HepG2 (cell line): ENCODE results near the gene KDELR3. TPM values are rescaled to one million over a fixed set of nuclear protein-coding genes. Genes with fewer than 3 reads are reported as not detected.

Experiments used
- ATAC-seq: fragments of 200-7000 bp; cut with Tn5 transposase; 3 replicates; pipeline ENCODE4 v1.9.1; 2020; ENCODE audit warnings: mild to moderate bottlenecking, moderate library complexity
- BruUV-seq: library from RNA; stranded (reverse); fragments of 400-500 nt; replicated peaks from 2 replicates; lab custom pipeline; 2021; lab: Mats Ljungman, UMichigan
- CTCF ChIA-PET: fragments of 300-600 bp; formaldehyde crosslinking; extraction: SDS; loops from one replicate; lab custom pipeline; 2021; ENCODE audit warnings: low total read pairs, inconsistent platforms, low intra/inter-chr PET ratio; lab: Yijun Ruan, JAX
- POLR2A ChIA-PET: fragments of 350-600 bp; sonication (Branson Sonifier 250); formaldehyde crosslinking; loops from one replicate; lab custom pipeline; 2020; ENCODE audit warnings: antibody characterized with exemption, inconsistent platforms; lab: Yijun Ruan, JAX
- DNase-seq: peaks from one replicate; pipeline ENCODE4 v3.0.0-alpha.2; 2015; ENCODE audit warnings: low spot score
- FAIRE-seq: peaks from 3 replicates; lab custom pipeline; 2011; peaks lifted over from hg19 to GRCh38; lab: Jason Lieb, UNC
- H2AFZ ChIP-seq: one replicate; pipeline ENCODE4 v1.6.1; 2011; ENCODE audit warnings: low read length, inconsistent platforms
- H3K27ac ChIP-seq: fragments of 300-600 bp; 3 replicates; pipeline ENCODE4 v1.8.0; 2011; ENCODE audit warnings: mixed run types, mild to moderate bottlenecking, mixed read lengths, low read length, inconsistent platforms; ENCODE audit not compliant: insufficient read depth; ENCODE audit errors: extremely low read length
- H3K27me3 ChIP-seq, 2 experiments: fragments of 200-600 bp in 1 of 2; 2 replicates in 1 of 2; 3 replicates in 1 of 2; pipeline versions ENCODE4 v1.6.0 to v1.8.0; 2011; ENCODE audit warnings: low read length in 2 of 2, mild to moderate bottlenecking in 2 of 2, moderate library complexity in 2 of 2, inconsistent platforms in 1 of 2; ENCODE audit not compliant: insufficient read depth in 2 of 2, control insufficient read depth in 1 of 2
- H3K36me3 ChIP-seq, 2 experiments: fragments of 200-600 bp in 1 of 2; replicated peaks in 1 of 2; 2 replicates in 1 of 2; 3 replicates in 1 of 2; pipeline versions ENCODE4 v1.5.1 to v1.8.0; 2011; ENCODE audit warnings: low read length in 2 of 2, inconsistent platforms in 1 of 2; ENCODE audit not compliant: insufficient read depth in 2 of 2, control insufficient read depth in 1 of 2
- H3K4me1 ChIP-seq: 2 replicates; pipeline ENCODE4 v1.5.1; 2012; ENCODE audit warnings: low read length, inconsistent platforms; ENCODE audit not compliant: insufficient read depth
- H3K4me2 ChIP-seq: 2 replicates; pipeline ENCODE4 v1.6.0; 2011; ENCODE audit warnings: low read depth, low read length, inconsistent platforms
- H3K4me3 ChIP-seq, 3 experiments: fragments of 200-600 bp in 1 of 3; sonication (generic), shearing (Covaris generic) in 1 of 3; replicated peaks in 1 of 3; 2 replicates each; pipeline ENCODE4 v1.5.1; 2011 to 2016; ENCODE audit warnings: low read length in 3 of 3, inconsistent platforms in 2 of 3, low read depth in 2 of 3, mild to moderate bottlenecking in 2 of 3, control low read depth in 1 of 3, mixed read lengths in 1 of 3; ENCODE audit not compliant: insufficient read depth in 1 of 3
- H3K79me2 ChIP-seq: one replicate; pipeline ENCODE4 v1.6.1; 2011; ENCODE audit warnings: low read length, inconsistent platforms; ENCODE audit not compliant: insufficient read depth
- H3K9ac ChIP-seq: 2 replicates; pipeline ENCODE4 v1.6.0; 2011; ENCODE audit warnings: mild to moderate bottlenecking, low read depth, low read length, inconsistent platforms; ENCODE audit not compliant: insufficient read depth
- H3K9me3 ChIP-seq: 2 replicates; pipeline ENCODE4 v1.5.1; 2012; ENCODE audit warnings: mild to moderate bottlenecking, low read length
- H4K20me1 ChIP-seq: 2 replicates; pipeline ENCODE4 v1.6.0; 2011; ENCODE audit warnings: inconsistent platforms, mild to moderate bottlenecking, low read length, moderate library complexity; ENCODE audit not compliant: insufficient read depth
- ARNT2 ChIP-seq: sonication (generic); formaldehyde crosslinking; IDR thresholded peaks from 2 replicates; pipeline ENCODE4 v1.8.0; 2022; ENCODE audit warnings: mild to moderate bottlenecking, low read depth, missing genetic modification reagents, moderate library complexity
- CHD2 ChIP-seq: IDR thresholded peaks from 2 replicates; pipeline ENCODE4 v1.6.1; 2011; ENCODE audit warnings: low read depth, low read length, improper control_type of control experiment
- HMGA1 ChIP-seq: sonication (generic); formaldehyde crosslinking; conservative IDR thresholded peaks from 2 replicates; pipeline ENCODE4 v1.4.0; 2020; ENCODE audit warnings: missing genetic modification reagents
- NR2C2 ChIP-seq: sonication (generic); formaldehyde crosslinking; IDR thresholded peaks from 2 replicates; pipeline ENCODE4 v1.4.0; 2020; ENCODE audit warnings: missing genetic modification reagents, mild to moderate bottlenecking, moderate library complexity, borderline replicate concordance
- TARDBP ChIP-seq: sonication (generic); formaldehyde crosslinking; IDR thresholded peaks from 2 replicates; pipeline ENCODE4 v1.8.0; 2022; ENCODE audit warnings: mild to moderate bottlenecking, missing genetic modification reagents
- ZKSCAN5 ChIP-seq: sonication (generic); formaldehyde crosslinking; IDR thresholded peaks from 2 replicates; pipeline ENCODE4 v1.5.1; 2020; ENCODE audit warnings: mild to moderate bottlenecking, missing genetic modification reagents
- ZNF775 ChIP-seq: sonication (generic); formaldehyde crosslinking; IDR thresholded peaks from 2 replicates; pipeline ENCODE4 v1.4.0; 2020; ENCODE audit warnings: missing genetic modification reagents, mild to moderate bottlenecking, moderate library complexity, borderline replicate concordance
- WGBS: methylation state at CpG from one replicate; pipeline ENCODE4 v1.1.6; 2017; ENCODE audit warnings: low lambda C conversion rate; 5-methylcytosine and 5-hydroxymethylcytosine counted together
- in situ Hi-C: cut with HindIII; loops from 2 replicates; pipeline ENCODE4 v1.10.0; 2017; ENCODE audit warnings: low pct_unique_long_range_greater_than_20kb; ENCODE audit not compliant: extremely low pct_ligation_motif_present
- intact Hi-C: fragments of 100-400 bp; cut with micrococcal nuclease; formaldehyde crosslinking; loops from one replicate; pipeline ENCODE4 v1.10.0; 2022; ENCODE audit not compliant: unreplicated experiment
- polyA plus RNA-seq, 8 experiments: library from polyadenylated mRNA; depleted of rRNA in 3 of 8; stranded (reverse) in 7 of 8; unstranded in 1 of 8; fragments of >200 nt; fragmentation: Illumina TruSeq in 4 of 8; extraction: Trizol in 4 of 8; gene quantifications; 2 replicates each; pipeline versions ENCODE4 v1.2.1 to v1.2.3, GENCODE V29; 2011 to 2016; ENCODE audit warnings: low read depth in 4 of 8, missing spikeins in 1 of 8, mixed read lengths in 1 of 8; ENCODE audit not compliant: insufficient read depth in 1 of 8
- total RNA-seq, 5 experiments: library from RNA; depleted of rRNA; stranded (reverse); fragments of >200 nt; fragmentation: Illumina TruSeq; extraction: Trizol; gene quantifications; 2 replicates each; pipeline ENCODE4 v1.2.3, GENCODE V29; 2016; ENCODE audit warnings: low read depth in 1 of 5
- TF ChIP-seq, protein P1 (sequence below): sonication (generic); formaldehyde crosslinking; IDR thresholded peaks from 2 replicates; pipeline ENCODE4 v1.4.0; 2020; ENCODE audit warnings: missing genetic modification reagents

The KDELR3 gene
- total and polyA plus RNA-seq, 2 of the 13 experiments (the other 11 are each of a cell fraction or from before 2014, with no cell fraction given): 24.2 to 65.7 TPM

DNA sequence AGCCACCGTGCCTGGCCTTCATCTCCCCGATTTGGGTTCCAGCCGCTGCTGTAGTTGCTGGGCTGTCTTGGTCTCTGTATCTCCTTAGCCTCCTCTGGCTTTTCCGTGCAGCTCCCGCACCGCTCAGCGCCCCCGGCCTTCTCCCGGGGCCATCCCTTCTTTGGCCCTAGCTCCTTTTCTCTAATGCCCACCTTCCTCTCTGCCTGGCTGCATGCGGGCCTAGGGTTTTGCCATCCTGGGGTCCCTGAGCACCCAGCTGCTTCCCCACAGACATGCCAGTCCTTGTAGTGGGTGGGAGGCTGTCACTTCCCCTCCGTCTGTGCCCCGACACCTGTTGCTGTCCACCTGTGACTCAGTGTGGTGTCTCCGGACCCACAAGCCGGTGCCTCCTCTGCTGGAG, 49.3 kb upstream of the KDELR3 start (continued):
- TF ChIP-seq ZNF775 (CRISPR knock-in tag): no peak
- TF ChIP-seq, all 625 proteins: peak for 0

GRCh38 chr22:38419121-38419857, 48.6 kb upstream of the KDELR3 start:
- peaks cover 42% of the 10 kb centered on the region for H3K4me1 ChIP-seq
- H3K27me3 ChIP-seq: peaks cover 0 to 11% of the 10 kb centered on the region in 2 experiments; a peak in 2 of 5 replicates
- ATAC-seq: no peak
- 20% methylated on average over 6 of the region's 14 CpGs for WGBS
- FAIRE-seq: no peak
- TF ChIP-seq CHD2: no peak
- TF ChIP-seq NR2C2 (CRISPR knock-in tag): no peak
- no peak for TF ChIP-seq ZKSCAN5 (CRISPR knock-in tag)
- TF ChIP-seq, protein P1, sequence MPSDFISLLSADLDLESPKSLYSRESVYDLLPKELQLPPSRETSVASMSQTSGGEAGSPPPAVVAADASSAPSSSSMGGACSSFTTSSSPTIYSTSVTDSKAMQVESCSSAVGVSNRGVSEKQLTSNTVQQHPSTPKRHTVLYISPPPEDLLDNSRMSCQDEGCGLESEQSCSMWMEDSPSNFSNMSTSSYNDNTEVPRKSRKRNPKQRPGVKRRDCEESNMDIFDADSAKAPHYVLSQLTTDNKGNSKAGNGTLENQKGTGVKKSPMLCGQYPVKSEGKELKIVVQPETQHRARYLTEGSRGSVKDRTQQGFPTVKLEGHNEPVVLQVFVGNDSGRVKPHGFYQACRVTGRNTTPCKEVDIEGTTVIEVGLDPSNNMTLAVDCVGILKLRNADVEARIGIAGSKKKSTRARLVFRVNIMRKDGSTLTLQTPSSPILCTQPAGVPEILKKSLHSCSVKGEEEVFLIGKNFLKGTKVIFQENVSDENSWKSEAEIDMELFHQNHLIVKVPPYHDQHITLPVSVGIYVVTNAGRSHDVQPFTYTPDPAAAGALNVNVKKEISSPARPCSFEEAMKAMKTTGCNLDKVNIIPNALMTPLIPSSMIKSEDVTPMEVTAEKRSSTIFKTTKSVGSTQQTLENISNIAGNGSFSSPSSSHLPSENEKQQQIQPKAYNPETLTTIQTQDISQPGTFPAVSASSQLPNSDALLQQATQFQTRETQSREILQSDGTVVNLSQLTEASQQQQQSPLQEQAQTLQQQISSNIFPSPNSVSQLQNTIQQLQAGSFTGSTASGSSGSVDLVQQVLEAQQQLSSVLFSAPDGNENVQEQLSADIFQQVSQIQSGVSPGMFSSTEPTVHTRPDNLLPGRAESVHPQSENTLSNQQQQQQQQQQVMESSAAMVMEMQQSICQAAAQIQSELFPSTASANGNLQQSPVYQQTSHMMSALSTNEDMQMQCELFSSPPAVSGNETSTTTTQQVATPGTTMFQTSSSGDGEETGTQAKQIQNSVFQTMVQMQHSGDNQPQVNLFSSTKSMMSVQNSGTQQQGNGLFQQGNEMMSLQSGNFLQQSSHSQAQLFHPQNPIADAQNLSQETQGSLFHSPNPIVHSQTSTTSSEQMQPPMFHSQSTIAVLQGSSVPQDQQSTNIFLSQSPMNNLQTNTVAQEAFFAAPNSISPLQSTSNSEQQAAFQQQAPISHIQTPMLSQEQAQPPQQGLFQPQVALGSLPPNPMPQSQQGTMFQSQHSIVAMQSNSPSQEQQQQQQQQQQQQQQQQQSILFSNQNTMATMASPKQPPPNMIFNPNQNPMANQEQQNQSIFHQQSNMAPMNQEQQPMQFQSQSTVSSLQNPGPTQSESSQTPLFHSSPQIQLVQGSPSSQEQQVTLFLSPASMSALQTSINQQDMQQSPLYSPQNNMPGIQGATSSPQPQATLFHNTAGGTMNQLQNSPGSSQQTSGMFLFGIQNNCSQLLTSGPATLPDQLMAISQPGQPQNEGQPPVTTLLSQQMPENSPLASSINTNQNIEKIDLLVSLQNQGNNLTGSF: no peak
- no peak for TF ChIP-seq HMGA1 (CRISPR knock-in tag)
- no peak for TF ChIP-seq TARDBP
- no peak for TF ChIP-seq ARNT2
- TF ChIP-seq, all 625 proteins: peak for 0
- Histone ChIP-seq H4K20me1 (no peaks in the 10 kb centered on the region), H3K79me2 (no peaks in the 10 kb centered on the region), H3K9me3 (no peaks in the 10 kb centered on the region), H3K4me3 (no peak overlapping the region), H3K27ac (no peak overlapping the region), H2AFZ (no peak overlapping the region), H3K9ac (no peak overlapping the region), H3K4me2 (no peak overlapping the region), H3K36me3 (no peaks in the 10 kb centered on the region)
- ChIA-PET POLR2A (no interaction called here), CTCF (no interaction called here)
- no TSS peak for BruUV-seq
- in situ Hi-C loops: no loop called here
- DNase-seq: no peak
- intact Hi-C loops: no loop called here
